Esophagus (tissue), 2 donors: ENCODE data around the gene SAFB. TPM values are rescaled to one million over a fixed set of nuclear protein-coding genes. Genes with fewer than 3 reads are reported as not detected.

Experiments used
- H3K27ac ChIP-seq, 2 donors: one replicate each; pipeline ENCODE4 v1.5.1; 2013; ENCODE audit warnings: low read depth in 2 of 2, mild to moderate bottlenecking in 2 of 2, inconsistent platforms in 1 of 2, low read length in 1 of 2, moderate library complexity in 1 of 2
- H3K27me3 ChIP-seq, 2 donors: one replicate each; pipeline ENCODE4 v1.6.1; 2013; ENCODE audit warnings: low read length in 2 of 2, control low read depth in 1 of 2, mild to moderate bottlenecking in 1 of 2; ENCODE audit not compliant: insufficient read depth in 2 of 2, control insufficient read depth in 1 of 2
- H3K36me3 ChIP-seq, 2 donors: one replicate each; pipeline ENCODE4 v1.6.1; 2013; ENCODE audit warnings: low read length in 1 of 2; ENCODE audit not compliant: control insufficient read depth in 2 of 2, insufficient read depth in 2 of 2
- H3K4me1 ChIP-seq, 2 donors: one replicate each; pipeline ENCODE4 v1.6.1; 2013; ENCODE audit warnings: low read length in 1 of 2; ENCODE audit not compliant: control insufficient read depth in 2 of 2, insufficient read depth in 2 of 2
- H3K4me3 ChIP-seq, 2 donors: one replicate each; pipeline ENCODE4 v1.5.1; 2013; ENCODE audit warnings: low read length in 2 of 2, mild to moderate bottlenecking in 2 of 2, low read depth in 1 of 2, moderate library complexity in 1 of 2
- H3K9me3 ChIP-seq, 2 donors: one replicate each; pipeline ENCODE4 v1.6.1; 2013; ENCODE audit warnings: mild to moderate bottlenecking in 2 of 2, low read depth in 1 of 2, low read length in 1 of 2, moderate library complexity in 1 of 2; ENCODE audit not compliant: control insufficient read depth in 2 of 2, insufficient read depth in 1 of 2
- WGBS, 2 donors: extraction: QIAGEN DNeasy Blood & Tissue Kit; methylation state at CpG; one replicate each; pipeline ENCODE4 v1.1.7; 2013; 5-methylcytosine and 5-hydroxymethylcytosine counted together
- polyA plus RNA-seq, 2 donors: library from polyadenylated mRNA; stranded (reverse); fragments of 200-250 nt; gene quantifications; one replicate each; pipeline ENCODE4 v1.2.3, GENCODE V29; 2013
- donor health status: healthy with polysubstance abuse.
- donor health status: Bipolar disorder and iron deficiency.

SAFB gene
- polyA plus RNA-seq = 10 to 100 TPM; 44.2 to 48.5 TPM

GRCh38 chr19:5622465-5623396 is at the start of gene SAFB, which contains the start of gene SAFB2:
TSS of gene SAFB (plus strand) at chr19:5623083. CDS start at chr19:5623206, 123 bp downstream.
TSS of gene SAFB2 (minus strand) at chr19:5622776. CDS start at chr19:5622715, 61 bp downstream.
- Histone ChIP-seq H3K4me3 (peak within 1 kb of the TSS; percentile 92 to 93), H3K27ac (peak within 1 kb of the TSS; percentile 98), H3K4me1 (peaks cover 5 to 14% of the 10 kb centered on the region in 2 donors), H3K36me3 (peaks cover 9 to 23% of the 10 kb centered on the region in 2 donors), H3K9me3 (no peaks in the 10 kb centered on the region), H3K27me3 (no peaks in the 10 kb centered on the region)
- WGBS, 2 donors = 0% methylated on average over 105 to 116 of the region's 116 CpGs

DNA sequence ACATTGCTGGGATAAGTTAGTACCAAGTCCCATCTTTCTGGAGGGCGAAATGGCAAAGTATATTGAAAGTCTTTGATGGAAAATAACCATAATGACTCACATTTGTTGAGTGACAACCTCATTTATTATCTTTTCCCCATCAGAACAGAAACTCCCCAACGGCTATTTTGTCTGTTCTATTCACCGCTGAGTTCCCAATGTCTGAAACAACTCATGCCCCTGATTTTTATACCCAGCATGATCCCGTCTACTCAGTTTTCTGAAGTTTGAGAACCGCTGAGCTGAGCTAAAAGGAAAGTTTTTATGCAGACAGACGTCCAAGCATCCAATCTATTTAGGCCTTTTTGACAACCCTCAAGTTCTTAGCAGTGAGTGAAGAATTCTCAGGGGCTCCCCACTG is 47.3 kb upstream of the SAFB start:
- WGBS, 2 donors = 60 to 67% methylated on average over 6 of the region's 6 CpGs
- no peaks in the 10 kb centered on the region for H3K36me3 ChIP-seq
- no peak overlapping the region for H3K27ac ChIP-seq
- no peaks in the 10 kb centered on the region for H3K9me3 ChIP-seq
- no peaks in the 10 kb centered on the region for H3K27me3 ChIP-seq
- no peak overlapping the region for H3K4me3 ChIP-seq
- no peaks in the 10 kb centered on the region for H3K4me1 ChIP-seq

GRCh38 chr19:5578097-5578846 is 44.6 kb upstream of the SAFB start:
- Histone ChIP-seq H3K4me1 (no peaks in the 10 kb centered on the region), H3K36me3 (peaks cover 0 to 7% of the 10 kb centered on the region in 2 donors), H3K27me3 (no peaks in the 10 kb centered on the region), H3K4me3 (peak overlapping the region; percentile 13 to 31), H3K9me3 (no peaks in the 10 kb centered on the region), H3K27ac (peak overlapping the region; percentile 69 to 94)
- 17 to 22% methylated on average over 28 of the region's 28 CpGs for WGBS, 2 donors

DNA sequence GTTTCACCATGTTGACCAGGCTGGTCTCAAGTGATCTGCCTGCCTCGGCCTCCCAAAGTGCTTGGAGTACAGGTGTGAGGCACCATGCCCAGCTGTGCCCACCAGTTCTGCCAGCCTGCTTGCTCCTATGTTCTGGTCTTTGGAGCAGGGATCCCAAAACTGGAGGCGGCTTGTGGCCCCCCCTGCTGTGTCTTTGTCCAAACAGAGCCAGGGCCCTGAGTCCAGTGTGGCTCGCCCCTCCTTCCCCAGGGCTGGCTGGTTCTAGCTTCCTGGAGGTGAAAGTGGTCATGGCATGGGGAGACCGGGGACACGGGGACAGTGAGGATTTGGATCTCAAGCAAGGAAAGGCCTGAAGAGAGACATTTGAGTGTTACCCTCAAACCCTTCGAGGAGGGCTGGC is 43.6 kb upstream of the SAFB start:
- WGBS, 2 donors = 92 to 93% methylated on average over 6 of the region's 6 CpGs

GRCh38 chr19:5579697-5580096 is 43.2 kb upstream of the SAFB start:
- Histone ChIP-seq H3K4me3 (no peak overlapping the region), H3K36me3 (peaks cover 0 to 7% of the 10 kb centered on the region in 2 donors), H3K9me3 (no peaks in the 10 kb centered on the region), H3K27me3 (no peaks in the 10 kb centered on the region), H3K4me1 (no peaks in the 10 kb centered on the region), H3K27ac (no peak overlapping the region)
- 94 to 95% methylated on average over 7 of the region's 7 CpGs for WGBS, 2 donors

More for the DNA sequence above, 43.6 kb upstream of the SAFB start:
- H3K4me1 ChIP-seq = no peaks in the 10 kb centered on the region
- H3K27ac ChIP-seq = no peak overlapping the region
- no peak overlapping the region for H3K4me3 ChIP-seq
- H3K27me3 ChIP-seq = no peaks in the 10 kb centered on the region
- no peaks in the 10 kb centered on the region for H3K9me3 ChIP-seq
- peaks cover 0 to 7% of the 10 kb centered on the region in 2 donors for H3K36me3 ChIP-seq

- H3K9me3 ChIP-seq = no peaks in the 10 kb centered on the region
- peaks cover 0 to 7% of the 10 kb centered on the region in 2 donors for H3K36me3 ChIP-seq
- no peak overlapping the region for H3K4me3 ChIP-seq
- H3K27me3 ChIP-seq = no peaks in the 10 kb centered on the region
- WGBS, 2 donors = 66% methylated on average over 12 of the region's 12 CpGs
- no peak overlapping the region for H3K27ac ChIP-seq
- peaks cover 1 to 2% of the 10 kb centered on the region in 2 donors for H3K4me1 ChIP-seq
These were observed 42.7 kb upstream of the SAFB start for GRCh38 chr19:5580161-5580571.

GRCh38 chr19:5585461-5586299 is 37.2 kb upstream of the SAFB start:
- Histone ChIP-seq H3K36me3 (peaks cover 4 to 44% of the 10 kb centered on the region in 2 donors), H3K27ac (peak overlapping the region; percentile 22 to 81), H3K9me3 (no peaks in the 10 kb centered on the region), H3K27me3 (no peaks in the 10 kb centered on the region), H3K4me3 (no peak overlapping the region), H3K4me1 (peaks cover 10 to 21% of the 10 kb centered on the region in 2 donors)
- WGBS, 2 donors = 28 to 38% methylated on average over 27 to 29 of the region's 29 CpGs

DNA sequence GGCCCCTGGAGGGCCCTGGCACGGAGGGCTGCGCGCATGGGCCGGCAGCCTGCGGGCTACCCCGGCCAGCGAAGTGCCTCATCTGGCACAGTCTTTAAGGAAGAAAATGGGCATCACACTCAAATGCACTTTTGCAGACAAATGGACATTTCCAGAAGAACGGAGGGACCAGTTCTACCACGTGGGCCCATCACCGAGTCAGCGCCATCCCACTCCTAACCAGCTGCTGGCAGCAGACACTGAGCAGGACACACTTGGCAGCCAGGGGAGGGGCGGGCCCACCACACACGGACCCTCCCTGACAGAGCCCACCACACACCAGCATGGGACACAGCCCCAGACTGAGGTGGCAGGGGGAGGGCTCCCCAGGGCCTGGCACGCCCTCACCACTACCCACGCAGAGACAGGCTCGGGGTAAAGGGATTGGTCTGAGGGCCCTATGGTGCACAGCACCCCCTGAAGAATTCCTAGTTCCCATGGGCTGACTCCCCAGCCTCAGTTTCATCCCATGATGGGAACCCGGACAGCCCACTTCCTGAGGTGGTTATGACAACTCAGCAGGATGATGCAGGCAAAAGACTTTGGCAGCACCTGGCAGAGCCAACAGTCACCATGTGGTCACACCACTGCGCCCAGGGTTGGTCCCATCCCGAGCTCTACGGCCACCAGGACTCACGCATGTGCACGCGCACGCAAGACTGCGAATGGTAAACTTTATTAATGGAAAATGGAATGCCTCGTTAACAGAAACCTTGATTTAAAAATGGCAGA is 36.4 kb upstream of the SAFB start:
- WGBS, 2 donors = 60 to 72% methylated on average over 26 of the region's 26 CpGs
- Histone ChIP-seq H3K4me3 (no peak overlapping the region), H3K4me1 (peaks cover 10 to 21% of the 10 kb centered on the region in 2 donors), H3K27me3 (no peaks in the 10 kb centered on the region), H3K9me3 (no peaks in the 10 kb centered on the region), H3K36me3 (peaks cover 4 to 48% of the 10 kb centered on the region in 2 donors), H3K27ac (peak overlapping the region; percentile 22 to 81)
